Neural progenitor cell (in vitro differentiated cells): ENCODE data around the gene TRIM40. TPM values are rescaled to one million over a fixed set of nuclear protein-coding genes. Genes with fewer than 3 reads are reported as not detected.

Experiments
- DNase-seq: peaks from one replicate; pipeline ENCODE4 v3.0.0-alpha.2; 2016; ENCODE audit warnings: low spot score
- H2AFZ ChIP-seq: fragments of 200-600 bp; sonication (generic); replicated peaks from 2 replicates; pipeline ENCODE4 v1.6.1; 2016; ENCODE audit warnings: antibody characterized with exemption
- H3F3A ChIP-seq: fragments of 200-600 bp; sonication (generic); 2 replicates; pipeline ENCODE4 v1.6.1; 2016; ENCODE audit warnings: antibody characterized with exemption, low read depth
- H3K27ac ChIP-seq: fragments of 200-600 bp; sonication (generic); 2 replicates; pipeline ENCODE4 v1.5.1; 2016; ENCODE audit warnings: mild to moderate bottlenecking
- H3K27me3 ChIP-seq: fragments of 200-600 bp; sonication (generic); 2 replicates; pipeline ENCODE4 v1.6.1; 2016; ENCODE audit warnings: mild to moderate bottlenecking, moderate library complexity
- H3K36me3 ChIP-seq: fragments of 200-600 bp; sonication (generic); 2 replicates; pipeline ENCODE4 v1.5.1; 2016
- H3K4me1 ChIP-seq: fragments of 200-600 bp; sonication (generic); 2 replicates; pipeline ENCODE4 v1.6.1; 2016; ENCODE audit warnings: mixed run types
- H3K4me2 ChIP-seq: fragments of 200-600 bp; sonication (generic); 2 replicates; pipeline ENCODE4 v1.6.1; 2016
- H3K4me3 ChIP-seq: fragments of 200-600 bp; sonication (generic); 2 replicates; pipeline ENCODE4 v1.5.1; 2016
- H3K79me2 ChIP-seq: fragments of 200-600 bp; sonication (generic); 2 replicates; pipeline ENCODE4 v1.6.1; 2016; ENCODE audit warnings: low read depth
- H3K9ac ChIP-seq: fragments of 200-600 bp; sonication (generic); 2 replicates; pipeline ENCODE4 v1.6.1; 2016
- H3K9me3 ChIP-seq: fragments of 200-600 bp; sonication (generic); 2 replicates; pipeline ENCODE4 v1.5.1; 2016; ENCODE audit warnings: low read depth
- H4K20me1 ChIP-seq: fragments of 200-600 bp; sonication (generic); 2 replicates; pipeline ENCODE4 v1.6.1; 2016; ENCODE audit warnings: low read depth
- H3K27ac Mint-ChIP-seq: 3 replicates; pipeline ENCODE4 v1.8.0; 2021; ENCODE audit warnings: mixed read lengths
- H3K27me3 Mint-ChIP-seq: 2 replicates; pipeline ENCODE4 v1.8.0; 2022; ENCODE audit warnings: low read depth, mild to moderate bottlenecking, inconsistent platforms, moderate library complexity, mixed read lengths; ENCODE audit not compliant: insufficient read depth
- H3K36me3 Mint-ChIP-seq: 3 replicates; pipeline ENCODE4 v1.8.0; 2021; ENCODE audit warnings: mixed read lengths
- H3K4me1 Mint-ChIP-seq: 3 replicates; pipeline ENCODE4 v1.8.0; 2021; ENCODE audit warnings: mixed read lengths
- H3K4me3 Mint-ChIP-seq: 3 replicates; pipeline ENCODE4 v1.8.0; 2021; ENCODE audit warnings: mild to moderate bottlenecking, moderate library complexity, mixed read lengths
- H3K9me3 Mint-ChIP-seq: 3 replicates; pipeline ENCODE4 v1.8.0; 2020; ENCODE audit warnings: mixed read lengths
- EZH2 ChIP-seq: fragments of 200-600 bp; sonication (generic); IDR thresholded peaks from 2 replicates; pipeline ENCODE4 v1.6.1; 2017; ENCODE audit warnings: antibody characterized with exemption, mild to moderate bottlenecking, moderate library complexity
- EZH2phosphoT487 ChIP-seq: fragments of 200-600 bp; sonication (generic); IDR thresholded peaks from 2 replicates; pipeline ENCODE4 v1.6.1; 2017; ENCODE audit warnings: antibody characterized with exemption
- total RNA-seq: library from RNA; depleted of rRNA; stranded (reverse); fragments of >200 nt; gene quantifications from 2 replicates; pipeline ENCODE4 v1.2.3, GENCODE V29; 2015; ENCODE audit warnings: low replicate concordance
- TF ChIP-seq, protein P1 (sequence below): fragments of 200-600 bp; sonication (generic); IDR thresholded peaks from 2 replicates; pipeline ENCODE4 v1.5.1; 2017; ENCODE audit warnings: antibody characterized with exemption, mild to moderate bottlenecking

TRIM40 gene
- total RNA-seq, 1 donor from 2014 or later, result not detected

DNA sequence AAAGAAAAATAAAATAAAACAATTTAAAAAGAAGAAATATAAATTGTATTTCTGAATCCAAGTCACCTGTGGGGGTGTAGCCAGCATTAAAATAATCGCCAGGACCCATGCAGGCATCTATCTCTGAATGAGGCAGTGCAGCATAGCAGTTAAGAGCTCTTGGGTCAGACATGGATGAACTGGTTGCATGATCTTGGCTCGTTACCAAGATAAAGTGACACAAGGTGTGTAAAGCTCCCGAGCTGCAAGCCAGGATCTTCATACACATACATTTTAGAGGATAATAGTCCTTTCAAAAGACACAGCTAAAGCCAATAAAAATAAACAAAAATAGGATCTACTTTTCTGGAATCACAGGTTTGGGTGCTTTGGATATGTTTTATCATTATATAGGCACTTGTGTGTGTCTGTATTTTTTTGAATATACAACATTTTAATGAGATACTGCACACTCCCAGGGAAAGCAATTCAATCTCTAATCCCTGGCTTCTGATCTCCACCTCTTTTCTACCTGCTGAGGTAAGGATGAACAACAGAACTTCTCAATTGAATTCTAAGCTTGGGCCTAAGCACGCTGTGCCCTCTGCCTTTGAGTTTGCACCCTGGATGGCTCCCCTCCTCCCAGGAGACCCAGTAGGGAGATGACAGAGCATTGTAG, 16.2 kb downstream of the TRIM40 start:
- Mint-ChIP-seq H3K27ac (no peak overlapping the region), H3K4me1 (no peaks in the 10 kb centered on the region), H3K4me3 (no peak overlapping the region), H3K36me3 (no peaks in the 10 kb centered on the region), H3K27me3 (peaks cover 2% of the 10 kb centered on the region), H3K9me3 (no peaks in the 10 kb centered on the region)
- H3F3A ChIP-seq, result no peaks in the 10 kb centered on the region
- no peak overlapping the region for H3K9ac ChIP-seq
- H4K20me1 ChIP-seq, result no peaks in the 10 kb centered on the region
- no peak for DNase-seq
- H2AFZ ChIP-seq, result no peak overlapping the region
- peaks cover 11% of the 10 kb centered on the region for H3K27me3 ChIP-seq
- no peaks in the 10 kb centered on the region for H3K79me2 ChIP-seq
- no peak for TF ChIP-seq EZH2phosphoT487
- TF ChIP-seq EZH2, result no peak
- TF ChIP-seq, protein P1, sequence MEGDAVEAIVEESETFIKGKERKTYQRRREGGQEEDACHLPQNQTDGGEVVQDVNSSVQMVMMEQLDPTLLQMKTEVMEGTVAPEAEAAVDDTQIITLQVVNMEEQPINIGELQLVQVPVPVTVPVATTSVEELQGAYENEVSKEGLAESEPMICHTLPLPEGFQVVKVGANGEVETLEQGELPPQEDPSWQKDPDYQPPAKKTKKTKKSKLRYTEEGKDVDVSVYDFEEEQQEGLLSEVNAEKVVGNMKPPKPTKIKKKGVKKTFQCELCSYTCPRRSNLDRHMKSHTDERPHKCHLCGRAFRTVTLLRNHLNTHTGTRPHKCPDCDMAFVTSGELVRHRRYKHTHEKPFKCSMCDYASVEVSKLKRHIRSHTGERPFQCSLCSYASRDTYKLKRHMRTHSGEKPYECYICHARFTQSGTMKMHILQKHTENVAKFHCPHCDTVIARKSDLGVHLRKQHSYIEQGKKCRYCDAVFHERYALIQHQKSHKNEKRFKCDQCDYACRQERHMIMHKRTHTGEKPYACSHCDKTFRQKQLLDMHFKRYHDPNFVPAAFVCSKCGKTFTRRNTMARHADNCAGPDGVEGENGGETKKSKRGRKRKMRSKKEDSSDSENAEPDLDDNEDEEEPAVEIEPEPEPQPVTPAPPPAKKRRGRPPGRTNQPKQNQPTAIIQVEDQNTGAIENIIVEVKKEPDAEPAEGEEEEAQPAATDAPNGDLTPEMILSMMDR, result no peak
- no peaks in the 10 kb centered on the region for H3K4me1 ChIP-seq
- no peak overlapping the region for H3K27ac ChIP-seq
- H3K9me3 ChIP-seq, result no peaks in the 10 kb centered on the region
- H3K4me3 ChIP-seq, result no peak overlapping the region
- no peaks in the 10 kb centered on the region for H3K36me3 ChIP-seq
- H3K4me2 ChIP-seq, result no peak overlapping the region

DNA sequence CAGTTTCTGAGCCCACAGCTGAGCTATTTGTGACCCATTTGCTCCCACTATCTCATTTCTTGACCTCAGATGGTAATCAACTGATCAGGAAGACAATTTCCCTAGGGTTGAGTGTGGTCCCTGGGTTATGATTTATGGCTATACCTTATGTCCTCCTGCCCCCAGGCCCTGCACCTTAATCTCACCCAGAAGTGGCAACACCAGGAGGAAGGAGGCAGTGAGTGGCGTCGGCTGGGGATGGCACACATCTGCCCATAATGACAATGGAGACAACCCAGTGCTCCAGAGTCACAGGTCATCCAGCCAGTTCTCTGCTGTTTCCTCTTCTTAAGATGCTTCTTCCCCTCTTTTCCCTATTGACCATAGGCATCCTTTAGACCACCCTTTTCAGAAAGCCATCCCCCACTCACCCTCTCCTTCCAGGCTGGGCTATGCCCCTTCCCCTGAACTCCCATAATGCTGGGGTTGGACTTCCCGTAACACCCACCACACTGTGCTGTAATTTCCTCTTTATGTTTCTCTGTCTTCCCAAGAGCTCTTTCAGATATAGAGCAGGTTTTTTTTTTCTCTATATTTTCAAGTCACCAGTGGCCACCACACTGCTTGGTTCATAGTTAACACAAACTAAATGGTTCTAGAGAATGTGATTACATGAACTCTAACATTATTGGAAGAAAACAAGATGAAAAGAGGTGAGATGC, 17.1 kb downstream of the TRIM40 start:
- no peaks in the 10 kb centered on the region for H4K20me1 ChIP-seq
- H3K27ac Mint-ChIP-seq, result no peak overlapping the region
- H3K9ac ChIP-seq, result no peak overlapping the region
- H3K27me3 Mint-ChIP-seq, result peaks cover 2% of the 10 kb centered on the region
- H3K36me3 ChIP-seq, result no peaks in the 10 kb centered on the region
- no peaks in the 10 kb centered on the region for H3K4me1 Mint-ChIP-seq
- H3K9me3 Mint-ChIP-seq, result no peaks in the 10 kb centered on the region
- no peak overlapping the region for H3K4me2 ChIP-seq
- H3K4me3 ChIP-seq, result no peak overlapping the region
- H2AFZ ChIP-seq, result no peak overlapping the region
- H3F3A ChIP-seq, result no peaks in the 10 kb centered on the region
- no peaks in the 10 kb centered on the region for H3K9me3 ChIP-seq
- H3K36me3 Mint-ChIP-seq, result no peaks in the 10 kb centered on the region
- H3K4me3 Mint-ChIP-seq, result no peak overlapping the region
- no peaks in the 10 kb centered on the region for H3K79me2 ChIP-seq
- no peak overlapping the region for H3K27ac ChIP-seq
- DNase-seq, result no peak
- H3K27me3 ChIP-seq, result peaks cover 15% of the 10 kb centered on the region
- no peaks in the 10 kb centered on the region for H3K4me1 ChIP-seq
- TF ChIP-seq EZH2phosphoT487 (no peak), EZH2 (no peak)
- TF ChIP-seq, protein P1, result no peak

DNA sequence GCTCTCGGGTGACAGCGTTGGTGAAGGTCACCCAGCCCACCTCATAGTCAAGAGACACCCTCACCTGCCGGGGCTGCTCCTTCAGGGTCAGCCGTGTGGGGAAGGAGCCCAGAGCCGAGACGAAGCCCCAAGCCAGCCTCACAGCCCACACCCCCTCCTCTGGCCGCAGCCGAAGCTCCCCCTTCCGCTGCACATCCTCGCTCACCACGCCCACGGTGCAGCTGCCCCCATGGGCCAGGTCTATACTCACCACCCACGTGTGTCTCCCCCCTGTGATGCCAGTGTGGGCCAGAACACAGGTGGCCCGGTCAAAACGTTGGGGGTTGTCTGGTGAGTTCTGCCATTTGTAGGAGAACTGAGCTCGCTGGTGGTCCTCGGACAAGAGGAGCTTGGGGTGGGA, 18.1 kb downstream of the TRIM40 start:
- no peak overlapping the region for H3K4me3 ChIP-seq
- no peaks in the 10 kb centered on the region for H3F3A ChIP-seq
- H4K20me1 ChIP-seq, result no peaks in the 10 kb centered on the region
- Mint-ChIP-seq H3K27ac (no peak overlapping the region), H3K27me3 (peaks cover 5% of the 10 kb centered on the region), H3K4me1 (no peaks in the 10 kb centered on the region), H3K9me3 (no peaks in the 10 kb centered on the region), H3K36me3 (no peaks in the 10 kb centered on the region), H3K4me3 (no peak overlapping the region)
- no peaks in the 10 kb centered on the region for H3K9me3 ChIP-seq
- no peak overlapping the region for H3K9ac ChIP-seq
- TF ChIP-seq, protein P1, result no peak
- TF ChIP-seq EZH2phosphoT487 (no peak), EZH2 (no peak)
- no peaks in the 10 kb centered on the region for H3K4me1 ChIP-seq
- H3K27ac ChIP-seq, result no peak overlapping the region
- H3K79me2 ChIP-seq, result no peaks in the 10 kb centered on the region
- no peaks in the 10 kb centered on the region for H3K36me3 ChIP-seq
- no peak overlapping the region for H3K4me2 ChIP-seq
- peaks cover 25% of the 10 kb centered on the region for H3K27me3 ChIP-seq
- DNase-seq, result no peak
- H2AFZ ChIP-seq, result no peak overlapping the region
